SK-N-SH (cell line): Measurements from ENCODE around the gene FOSB.

Source experiments
- CTCF ChIP-seq: fragments of 200-600 bp; sonication (generic); IDR thresholded peaks from 2 replicates; pipeline ENCODE4 v1.6.1; 2017; ENCODE audit warnings: antibody characterized with exemption, mild to moderate bottlenecking, moderate library complexity
- EP300 ChIP-seq, 2 experiments: IDR thresholded peaks; 2 replicates each; pipeline versions ENCODE4 v1.4.0 to v1.6.1; 2012; ENCODE audit warnings: borderline replicate concordance in 1 of 2, low read depth in 1 of 2, low read length in 1 of 2
- FOSL2 ChIP-seq: IDR thresholded peaks from 2 replicates; pipeline ENCODE4 v1.4.0; 2012; ENCODE audit warnings: low read depth, mild to moderate bottlenecking, moderate library complexity, borderline replicate concordance
- FOXM1 ChIP-seq: IDR thresholded peaks from 2 replicates; pipeline ENCODE4 v1.4.0; 2012; ENCODE audit warnings: low read depth, mild to moderate bottlenecking
- MAX ChIP-seq: IDR thresholded peaks from 2 replicates; pipeline ENCODE4 v1.4.0; 2012; ENCODE audit warnings: low read depth
- PBX3 ChIP-seq: IDR thresholded peaks from 2 replicates; pipeline ENCODE4; 2012
- RFX5 ChIP-seq: IDR thresholded peaks from 2 replicates; pipeline ENCODE4 v1.6.1; 2012; ENCODE audit warnings: mild to moderate bottlenecking, improper control_type of control experiment, low read length

- TF ChIP-seq EP300 (IDR thresholded peaks at IDR 0.05; ENCODE audit: borderline replicate concordance in 1 of 2, low read depth in 1 of 2, low read length in 1 of 2) = no peak
- no peak for TF ChIP-seq CTCF
- TF ChIP-seq MAX = no peak
- TF ChIP-seq FOSL2 = no peak
- no peak for TF ChIP-seq PBX3
- TF ChIP-seq RFX5 = no peak
- no peak for TF ChIP-seq FOXM1
Observed at GRCh38 chr19:45464274-45464673, 3.5 kb upstream of the FOSB start.
